ENCODE results near the gene CACNA1C. TPM values are rescaled to one million over a fixed set of nuclear protein-coding genes. Genes with fewer than 3 reads are reported as not detected.
A peak's percentile ranks its signal among the peaks of the same experiment; 100 is the strongest.
"Not testable (repeated sequence)": the region's sequence is repeated elsewhere in the genome, so short reads cannot be mapped to it uniquely, and the experiment has no call there.

CACNA1C gene
- total and polyA plus RNA-seq, 4 donors: 14.8 to 22.2 (median 18.3) TPM

DNA sequence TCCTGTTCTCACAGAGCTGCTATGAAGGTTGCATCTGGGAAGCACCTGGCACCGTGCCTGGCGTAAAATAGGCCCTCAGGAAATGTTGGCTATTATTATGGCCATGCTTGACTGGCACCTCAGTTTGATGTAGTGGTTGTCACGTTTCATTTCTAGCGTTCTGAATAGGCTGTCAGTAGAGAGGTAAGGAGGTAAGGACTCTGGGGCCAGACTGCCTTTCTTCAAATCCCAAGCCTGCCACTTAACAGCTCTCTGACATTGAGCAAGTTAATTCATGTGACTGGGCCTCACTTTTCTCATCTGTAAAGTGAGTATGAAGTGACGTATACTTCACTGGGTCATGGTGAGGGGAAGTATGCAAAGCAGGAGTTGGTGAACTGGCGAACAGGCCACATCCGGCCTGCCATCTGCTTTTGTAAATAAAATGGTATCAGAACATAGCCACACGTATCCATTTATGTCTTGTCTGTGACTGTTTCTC, 196.2 kb downstream of the CACNA1C start:
- Histone ChIP-seq H3K27ac (ENCODE audit: low read depth, low read length) (no peak overlapping the region), H3K36me3 (ENCODE audit: control insufficient read depth, insufficient read depth, low read length) (no peaks in the 10 kb centered on the region), H3K27me3 (ENCODE audit: control insufficient read depth, insufficient read depth, low read length) (no peaks in the 10 kb centered on the region), H3K9me3 (ENCODE audit: control insufficient read depth, insufficient read depth, low read length) (no peaks in the 10 kb centered on the region), H3K4me3 (ENCODE audit: low read depth, low read length) (no peak overlapping the region), H3K4me1 (ENCODE audit: control insufficient read depth, insufficient read depth, low read length) (peaks cover 23% of the 10 kb centered on the region)
- 81% methylated on average over 8 of the region's 8 CpGs for whole genome bisulfite sequencing (ENCODE audit: insufficient coverage)
- DNase-seq (ENCODE audit: low read depth in 4 of 6, low spot score in 6 of 6): peak in 1 of 6 donors; percentile 56

DNA sequence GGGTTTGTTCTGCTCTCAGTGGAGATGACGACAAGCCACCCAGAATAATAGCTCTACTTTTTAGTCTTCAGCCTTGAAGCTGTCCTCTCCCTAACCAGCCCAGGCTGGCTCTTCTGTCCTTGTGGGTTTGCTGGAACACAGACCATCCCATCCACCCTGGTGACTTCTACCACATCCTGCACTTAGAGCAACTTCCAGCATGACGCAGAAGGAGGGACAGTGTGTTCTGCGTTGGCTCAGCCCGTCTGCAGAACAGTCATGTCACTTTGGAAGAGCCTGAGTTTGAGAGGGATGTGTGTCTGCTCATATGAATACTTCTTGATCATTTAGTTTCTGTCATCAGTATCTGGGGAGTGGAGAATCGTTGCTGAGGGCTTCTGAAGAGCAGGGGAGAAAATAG, 198.0 kb downstream of the CACNA1C start:
- no peak overlapping the region for H3K4me3 ChIP-seq (ENCODE audit: low read depth, low read length)
- H3K36me3 ChIP-seq (ENCODE audit: control insufficient read depth, insufficient read depth, low read length): no peaks in the 10 kb centered on the region
- WGBS (ENCODE audit: insufficient coverage): 85% methylated on average over 4 of the region's 5 CpGs
- no peaks in the 10 kb centered on the region for H3K9me3 ChIP-seq (ENCODE audit: control insufficient read depth, insufficient read depth, low read length)
- no peak for DNase-seq (ENCODE audit: low read depth in 4 of 6, low spot score in 6 of 6)
- H3K27ac ChIP-seq (ENCODE audit: low read depth, low read length): no peak overlapping the region
- H3K4me1 ChIP-seq (ENCODE audit: control insufficient read depth, insufficient read depth, low read length): peaks cover 15% of the 10 kb centered on the region
- no peaks in the 10 kb centered on the region for H3K27me3 ChIP-seq (ENCODE audit: control insufficient read depth, insufficient read depth, low read length)

DNA sequence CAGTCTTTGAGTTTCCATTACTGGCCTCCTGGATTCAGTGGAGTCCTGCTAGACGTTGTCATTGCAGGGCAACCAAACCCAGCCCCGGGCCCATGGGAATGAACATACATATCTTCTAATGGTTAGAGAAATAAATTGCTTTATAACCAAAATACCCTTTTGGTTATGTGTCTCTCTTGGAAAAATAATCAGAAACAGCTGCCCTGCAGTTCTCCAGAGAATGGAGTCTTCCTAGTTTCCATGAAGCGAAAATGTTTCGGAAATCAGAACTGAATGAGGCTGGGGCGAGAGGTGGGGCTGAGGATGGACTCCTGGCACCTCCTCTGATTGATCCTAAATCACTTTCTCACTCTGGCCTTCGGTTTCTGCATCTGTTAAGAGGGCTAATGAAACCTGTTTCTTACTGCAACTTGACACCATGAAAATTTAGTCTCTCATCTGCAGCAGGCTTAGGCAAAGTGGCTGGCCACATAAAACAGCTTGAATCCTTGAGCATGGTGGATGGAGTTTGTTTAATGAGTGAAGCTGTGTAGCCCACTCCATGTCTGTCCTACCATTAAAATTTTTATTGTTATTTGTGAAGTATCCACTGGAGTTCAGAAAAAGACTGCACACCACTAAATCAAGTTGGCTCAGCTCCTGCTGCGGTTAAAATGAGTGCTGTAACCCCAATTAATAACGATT, 198.9 kb downstream of the CACNA1C start:
- Histone ChIP-seq H3K27ac (ENCODE audit: low read depth, low read length) (no peak overlapping the region), H3K9me3 (ENCODE audit: control insufficient read depth, insufficient read depth, low read length) (no peaks in the 10 kb centered on the region), H3K36me3 (ENCODE audit: control insufficient read depth, insufficient read depth, low read length) (no peaks in the 10 kb centered on the region), H3K27me3 (ENCODE audit: control insufficient read depth, insufficient read depth, low read length) (no peaks in the 10 kb centered on the region), H3K4me3 (ENCODE audit: low read depth, low read length) (no peak overlapping the region), H3K4me1 (ENCODE audit: control insufficient read depth, insufficient read depth, low read length) (peaks cover 10% of the 10 kb centered on the region)
- peak in 1 of 6 donors; percentile 71 for DNase-seq (ENCODE audit: low read depth in 4 of 6, low spot score in 6 of 6)
- WGBS (ENCODE audit: insufficient coverage): 100% methylated on average over 1 of the region's 8 CpGs

DNA sequence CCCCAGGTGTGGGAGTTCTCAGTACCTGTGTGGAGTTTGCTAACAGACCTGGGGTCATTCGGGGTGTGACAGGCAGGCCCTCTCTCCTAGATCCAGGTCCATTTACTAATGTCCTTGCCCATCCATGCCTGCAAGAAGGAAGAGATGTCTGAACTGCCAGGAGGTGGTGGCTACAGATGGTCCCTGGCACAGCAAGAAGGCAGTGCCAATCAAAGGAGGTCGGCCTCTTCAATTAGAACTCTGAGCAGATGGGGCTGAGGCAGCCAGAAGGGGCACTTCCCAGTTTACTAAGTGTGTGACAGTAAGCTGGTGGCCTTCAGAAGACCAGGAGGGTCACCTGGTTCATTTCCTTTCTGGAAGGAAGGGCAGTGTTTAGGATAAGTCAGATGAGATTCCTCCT, 202.5 kb downstream of the CACNA1C start:
- no peak overlapping the region for H3K4me3 ChIP-seq (ENCODE audit: low read depth, low read length)
- H3K27ac ChIP-seq (ENCODE audit: low read depth, low read length): no peak overlapping the region
- no peaks in the 10 kb centered on the region for H3K9me3 ChIP-seq (ENCODE audit: control insufficient read depth, insufficient read depth, low read length)
- DNase-seq (ENCODE audit: low read depth in 4 of 6, low spot score in 6 of 6): no peak
- H3K27me3 ChIP-seq (ENCODE audit: control insufficient read depth, insufficient read depth, low read length): no peaks in the 10 kb centered on the region
- no peaks in the 10 kb centered on the region for H3K36me3 ChIP-seq (ENCODE audit: control insufficient read depth, insufficient read depth, low read length)
- 79% methylated on average over 2 of the region's 2 CpGs for whole genome bisulfite sequencing (ENCODE audit: insufficient coverage)
- peaks cover 4% of the 10 kb centered on the region for H3K4me1 ChIP-seq (ENCODE audit: control insufficient read depth, insufficient read depth, low read length)

DNA sequence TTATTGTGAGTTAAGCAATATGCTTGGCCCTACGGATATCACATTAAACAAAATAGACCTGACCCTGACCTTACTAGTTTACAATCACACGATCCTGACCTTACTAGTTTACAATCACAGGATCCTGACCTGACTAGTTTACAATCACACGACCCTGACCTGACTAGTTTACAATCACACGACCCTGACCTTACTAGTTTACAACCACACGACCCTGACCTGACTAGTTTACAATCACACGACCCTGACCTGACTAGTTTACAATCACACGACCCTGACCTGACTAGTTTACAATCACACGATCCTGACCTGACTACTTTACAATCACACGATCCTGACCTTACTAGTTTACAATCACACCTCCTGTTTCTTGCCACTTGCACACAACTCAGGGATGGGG, 202.9 kb downstream of the CACNA1C start:
- 95% methylated on average over 8 of the region's 9 CpGs for whole genome bisulfite sequencing (ENCODE audit: insufficient coverage)
- not testable (repeated sequence) for H3K27ac ChIP-seq (ENCODE audit: low read depth, low read length)
- peak in 1 of 6 donors; percentile 44 for DNase-seq (ENCODE audit: low read depth in 4 of 6, low spot score in 6 of 6)

DNA sequence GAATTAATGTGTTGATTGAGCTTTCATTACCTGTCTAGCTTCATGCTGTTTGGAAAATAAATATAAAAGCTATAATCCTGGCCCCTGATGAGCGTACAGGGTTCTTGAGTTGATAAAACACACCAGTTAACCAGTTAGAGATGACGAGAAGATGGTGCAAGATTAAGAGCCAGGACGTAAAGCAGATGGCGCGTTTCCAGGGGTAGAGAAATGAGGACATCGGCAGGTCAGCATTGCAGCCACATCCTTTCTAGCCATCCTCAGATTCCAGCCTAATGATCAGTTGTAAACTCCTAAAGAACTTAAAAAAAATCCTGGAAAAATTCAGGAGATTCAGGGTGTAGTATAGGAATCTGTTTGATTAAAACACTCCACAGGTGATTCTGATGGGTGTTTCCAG, 203.7 kb downstream of the CACNA1C start:
- WGBS (ENCODE audit: insufficient coverage): 83% methylated on average over 5 of the region's 6 CpGs
- H3K4me1 ChIP-seq (ENCODE audit: control insufficient read depth, insufficient read depth, low read length): peaks cover 4% of the 10 kb centered on the region

More for the DNA sequence above, 202.9 kb downstream of the CACNA1C start:
- H3K4me1 ChIP-seq (ENCODE audit: control insufficient read depth, insufficient read depth, low read length); H3K9me3 ChIP-seq (ENCODE audit: control insufficient read depth, insufficient read depth, low read length); H3K27me3 ChIP-seq (ENCODE audit: control insufficient read depth, insufficient read depth, low read length); H3K4me3 ChIP-seq (ENCODE audit: low read depth, low read length); H3K36me3 ChIP-seq (ENCODE audit: control insufficient read depth, insufficient read depth, low read length): not testable (repeated sequence)

DNA sequence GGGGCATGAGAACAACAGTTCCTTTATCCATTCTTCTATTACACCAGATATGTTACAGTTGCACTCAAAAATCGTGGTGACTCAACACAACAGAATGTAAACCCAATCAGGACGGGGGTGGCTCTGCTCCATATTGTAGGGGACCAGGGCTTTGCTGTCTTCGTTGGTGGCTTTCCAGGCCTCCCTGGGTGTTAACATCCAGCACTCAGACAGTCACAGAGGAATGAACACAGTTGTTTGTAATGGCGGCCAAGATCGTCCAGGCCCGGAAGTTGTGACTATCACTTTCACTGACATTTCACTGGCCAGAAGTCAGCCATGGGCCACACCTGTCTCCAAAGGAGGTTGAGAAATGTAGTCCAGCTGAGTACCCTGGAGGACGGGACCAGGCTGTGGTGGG, 204.1 kb downstream of the CACNA1C start:
- H3K4me1 ChIP-seq (ENCODE audit: control insufficient read depth, insufficient read depth, low read length): peaks cover 7% of the 10 kb centered on the region
- no peak for DNase-seq (ENCODE audit: low read depth in 4 of 6, low spot score in 6 of 6)
- WGBS (ENCODE audit: insufficient coverage): 92% methylated on average over 4 of the region's 7 CpGs
- no peak overlapping the region for H3K4me3 ChIP-seq (ENCODE audit: low read depth, low read length)
- no peaks in the 10 kb centered on the region for H3K9me3 ChIP-seq (ENCODE audit: control insufficient read depth, insufficient read depth, low read length)
- no peaks in the 10 kb centered on the region for H3K27me3 ChIP-seq (ENCODE audit: control insufficient read depth, insufficient read depth, low read length)
- H3K27ac ChIP-seq (ENCODE audit: low read depth, low read length): no peak overlapping the region
- H3K36me3 ChIP-seq (ENCODE audit: control insufficient read depth, insufficient read depth, low read length): no peaks in the 10 kb centered on the region

More for the DNA sequence above, 203.7 kb downstream of the CACNA1C start:
- DNase-seq (ENCODE audit: low read depth in 4 of 6, low spot score in 6 of 6): no peak
- Histone ChIP-seq H3K4me3 (ENCODE audit: low read depth, low read length) (no peak overlapping the region), H3K27me3 (ENCODE audit: control insufficient read depth, insufficient read depth, low read length) (no peaks in the 10 kb centered on the region), H3K9me3 (ENCODE audit: control insufficient read depth, insufficient read depth, low read length) (no peaks in the 10 kb centered on the region), H3K36me3 (ENCODE audit: control insufficient read depth, insufficient read depth, low read length) (no peaks in the 10 kb centered on the region), H3K27ac (ENCODE audit: low read depth, low read length) (no peak overlapping the region)

DNA sequence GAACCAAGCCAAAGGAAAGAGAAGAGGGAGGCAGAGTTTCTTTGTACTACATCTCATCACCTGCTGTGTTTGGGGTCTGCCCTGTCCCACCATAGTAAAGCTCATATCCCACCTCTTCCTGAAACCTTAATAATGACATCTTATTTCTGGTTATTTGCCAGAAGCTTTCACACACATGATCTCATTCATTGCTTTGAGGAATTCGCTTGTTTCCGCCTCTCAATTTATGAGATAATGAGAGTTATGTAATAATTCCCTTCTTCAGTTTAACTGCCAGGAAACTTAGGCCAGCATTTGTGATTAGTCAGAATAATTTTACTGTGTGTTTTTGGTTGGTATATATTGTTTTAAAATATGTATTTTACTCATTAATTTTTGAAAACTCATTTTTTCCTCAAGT, 205.2 kb downstream of the CACNA1C start:
- Histone ChIP-seq H3K36me3 (ENCODE audit: control insufficient read depth, insufficient read depth, low read length) (no peaks in the 10 kb centered on the region), H3K4me1 (ENCODE audit: control insufficient read depth, insufficient read depth, low read length) (peaks cover 9% of the 10 kb centered on the region)
- DNase-seq (ENCODE audit: low read depth in 4 of 6, low spot score in 6 of 6): no peak

DNA sequence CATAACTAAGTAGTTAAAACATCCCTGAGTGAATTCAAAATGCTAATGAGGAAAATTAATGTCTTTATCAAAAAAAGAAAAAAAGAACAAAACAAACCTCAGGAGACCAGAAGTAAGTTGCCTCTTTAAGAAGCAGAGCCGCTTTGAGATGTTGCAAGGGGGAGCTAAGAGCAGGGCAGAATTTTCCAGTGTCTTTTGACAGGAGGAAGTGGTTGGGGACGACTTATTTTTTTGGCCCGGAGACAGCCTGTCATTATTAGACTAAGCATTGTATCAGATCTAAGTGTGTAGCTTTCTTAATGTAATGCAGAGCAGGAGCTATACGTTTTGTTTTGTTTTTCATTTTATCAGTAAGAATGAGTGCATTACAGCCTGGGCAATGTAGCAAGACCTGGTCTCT, 206.6 kb downstream of the CACNA1C start:
- Histone ChIP-seq H3K9me3 (ENCODE audit: control insufficient read depth, insufficient read depth, low read length) (no peaks in the 10 kb centered on the region), H3K27me3 (ENCODE audit: control insufficient read depth, insufficient read depth, low read length) (no peaks in the 10 kb centered on the region), H3K4me3 (ENCODE audit: low read depth, low read length) (no peak overlapping the region), H3K27ac (ENCODE audit: low read depth, low read length) (no peak overlapping the region), H3K36me3 (ENCODE audit: control insufficient read depth, insufficient read depth, low read length) (no peaks in the 10 kb centered on the region), H3K4me1 (ENCODE audit: control insufficient read depth, insufficient read depth, low read length) (peaks cover 14% of the 10 kb centered on the region)
- no peak for DNase-seq (ENCODE audit: low read depth in 4 of 6, low spot score in 6 of 6)
- 74% methylated on average over 4 of the region's 4 CpGs for WGBS (ENCODE audit: insufficient coverage)

More for the DNA sequence above, 205.2 kb downstream of the CACNA1C start:
- no peak overlapping the region for H3K4me3 ChIP-seq (ENCODE audit: low read depth, low read length)
- no CpG with 5 or more reads among the region's 2 CpGs for WGBS (ENCODE audit: insufficient coverage)
- no peaks in the 10 kb centered on the region for H3K27me3 ChIP-seq (ENCODE audit: control insufficient read depth, insufficient read depth, low read length)
- no peaks in the 10 kb centered on the region for H3K9me3 ChIP-seq (ENCODE audit: control insufficient read depth, insufficient read depth, low read length)
- H3K27ac ChIP-seq (ENCODE audit: low read depth, low read length): no peak overlapping the region

DNA sequence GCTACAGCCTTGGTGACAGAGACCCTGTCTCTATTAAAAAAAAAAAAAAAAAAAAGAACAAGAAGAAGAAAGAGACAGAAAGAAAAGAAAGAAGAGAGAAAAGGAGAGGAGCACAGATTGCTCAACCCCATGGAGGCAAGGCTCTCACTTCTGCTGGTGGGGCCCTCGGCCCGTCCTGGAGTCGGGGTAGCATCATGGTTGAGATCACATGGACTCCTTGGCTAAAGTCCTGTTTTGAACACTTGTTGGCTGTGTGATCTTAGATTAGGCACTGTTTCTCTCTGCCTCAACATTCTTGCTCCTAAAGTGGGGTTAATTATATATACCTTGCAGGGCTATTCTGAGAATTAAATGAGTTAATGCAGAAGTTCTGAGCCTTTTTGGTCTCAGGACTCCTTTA, 207.7 kb downstream of the CACNA1C start:
- no peak for DNase-seq (ENCODE audit: low read depth in 4 of 6, low spot score in 6 of 6)
- Histone ChIP-seq H3K9me3 (ENCODE audit: control insufficient read depth, insufficient read depth, low read length) (no peaks in the 10 kb centered on the region), H3K4me1 (ENCODE audit: control insufficient read depth, insufficient read depth, low read length) (peaks cover 22% of the 10 kb centered on the region), H3K27me3 (ENCODE audit: control insufficient read depth, insufficient read depth, low read length) (no peaks in the 10 kb centered on the region), H3K36me3 (ENCODE audit: control insufficient read depth, insufficient read depth, low read length) (no peaks in the 10 kb centered on the region), H3K27ac (ENCODE audit: low read depth, low read length) (no peak overlapping the region), H3K4me3 (ENCODE audit: low read depth, low read length) (no peak overlapping the region)
- no CpG with 5 or more reads among the region's 3 CpGs for WGBS (ENCODE audit: insufficient coverage)
